Keratinocyte (primary cell): ENCODE measurements around the gene UNKL. TPM values are rescaled to one million over a fixed set of nuclear protein-coding genes. Genes with fewer than 3 reads are reported as not detected.

Experiments
- DNase-seq: peaks from one replicate; pipeline ENCODE4 v3.0.0-alpha.2; 2011; ENCODE audit warnings: low read depth, missing footprints, low spot score
- FAIRE-seq: peaks from 2 replicates; lab custom pipeline; 2011; peaks lifted over from hg19 to GRCh38; lab: Jason Lieb, UNC
- H2AFZ ChIP-seq: 2 replicates; pipeline ENCODE4 v1.6.0; 2012; ENCODE audit warnings: low read length, control low read depth, inconsistent platforms; ENCODE audit not compliant: control insufficient read depth
- H3K27ac ChIP-seq: 2 replicates; pipeline ENCODE4 v1.5.1; 2011; ENCODE audit warnings: low read length; ENCODE audit not compliant: control insufficient read depth, insufficient read depth
- H3K27me3 ChIP-seq: 3 replicates; pipeline ENCODE4 v1.6.0; 2011; ENCODE audit warnings: low read length; ENCODE audit not compliant: control insufficient read depth, insufficient read depth; ENCODE audit errors: extremely low read depth
- H3K36me3 ChIP-seq, 2 experiments: 2 replicates in 1 of 2; 3 replicates in 1 of 2; pipeline ENCODE4 v1.5.1; 2011; ENCODE audit warnings: low read length in 2 of 2, mild to moderate bottlenecking in 1 of 2; ENCODE audit not compliant: control insufficient read depth in 2 of 2, insufficient read depth in 2 of 2; ENCODE audit errors: extremely low read depth in 1 of 2
- H3K4me1 ChIP-seq: 3 replicates; pipeline ENCODE4 v1.5.1; 2011; ENCODE audit warnings: low read length; ENCODE audit not compliant: control insufficient read depth, insufficient read depth; ENCODE audit errors: extremely low read depth
- H3K4me2 ChIP-seq: 3 replicates; pipeline ENCODE4 v1.6.0; 2011; ENCODE audit warnings: low read depth, low read length; ENCODE audit not compliant: control insufficient read depth, insufficient read depth; ENCODE audit errors: extremely low read depth
- H3K4me3 ChIP-seq, 3 experiments: fragments of 200-600 bp in 1 of 3; sonication (generic) in 1 of 3; 2 replicates in 2 of 3; 3 replicates in 1 of 3; pipeline ENCODE4 v1.5.1; 2011 to 2016; ENCODE audit warnings: low read length in 3 of 3, mild to moderate bottlenecking in 3 of 3, control low read depth in 2 of 3, inconsistent platforms in 1 of 3, low read depth in 1 of 3, mixed read lengths in 1 of 3, mixed run types in 1 of 3, moderate library complexity in 1 of 3; ENCODE audit not compliant: control insufficient read depth in 2 of 3, insufficient read depth in 2 of 3; ENCODE audit errors: extremely low read depth in 1 of 3
- H3K79me2 ChIP-seq: 2 replicates; pipeline ENCODE4 v1.6.0; 2012; ENCODE audit warnings: low read length; ENCODE audit not compliant: control insufficient read depth, insufficient read depth
- H3K9ac ChIP-seq: 3 replicates; pipeline ENCODE4 v1.6.0; 2011; ENCODE audit warnings: low read length; ENCODE audit not compliant: control insufficient read depth, insufficient read depth; ENCODE audit errors: extremely low read depth
- H3K9me1 ChIP-seq: 3 replicates; pipeline ENCODE4 v1.6.0; 2011; ENCODE audit warnings: low read length; ENCODE audit not compliant: control insufficient read depth, insufficient read depth; ENCODE audit errors: extremely low read depth
- H3K9me3 ChIP-seq: 2 replicates; pipeline ENCODE4 v1.5.1; 2012; ENCODE audit warnings: low read depth, low read length; ENCODE audit not compliant: control insufficient read depth
- H4K20me1 ChIP-seq: 3 replicates; pipeline ENCODE4 v1.6.0; 2011; ENCODE audit warnings: low read length; ENCODE audit not compliant: control insufficient read depth, insufficient read depth; ENCODE audit errors: extremely low read depth
- CTCF ChIP-seq, 3 experiments: IDR thresholded peaks in 1 of 3; conservative IDR thresholded peaks in 1 of 3; optimal IDR thresholded peaks in 1 of 3; 2 replicates in 2 of 3; 3 replicates in 1 of 3; pipeline versions ENCODE3 to v1.5.1; 2011; ENCODE audit warnings: low read length in 3 of 3, mild to moderate bottlenecking in 3 of 3, moderate library complexity in 2 of 3, control low read depth in 1 of 3, inconsistent platforms in 1 of 3; ENCODE audit not compliant: insufficient read depth in 2 of 3; ENCODE audit errors: extremely low read depth in 1 of 3
- EZH2 ChIP-seq: IDR thresholded peaks from one replicate; pipeline ENCODE4 v1.6.1; 2012; ENCODE audit warnings: inconsistent platforms, mild to moderate bottlenecking, low read length, moderate library complexity
- dilution Hi-C: fragments of 300-500 bp; cut with MboI; formaldehyde crosslinking; loops from one replicate; pipeline ENCODE4 v1.7.0; 2020; ENCODE audit warnings: low sequenced_read_pairs; ENCODE audit not compliant: extremely low pct_ligation_motif_present
- polyA plus RNA-seq, 5 experiments: library from polyadenylated mRNA; depleted of rRNA in 3 of 5; stranded (reverse) in 3 of 5; stranded (forward) in 1 of 5; unstranded in 1 of 5; fragments of >200 nt; gene quantifications; 1 replicate in 1 of 5; 2 replicates in 3 of 5; 3 replicates in 1 of 5; pipeline versions ENCODE4 v1.2.1 to v1.2.3, GENCODE V29; 2011 to 2012; ENCODE audit warnings: missing spikeins in 2 of 5, low read depth in 1 of 5, low replicate concordance in 1 of 5

The UNKL gene
- polyA plus RNA-seq, 1 donor (not counting 4 experiments of a cell fraction or from before 2014, with no cell fraction given), result 2.3 TPM

GRCh38 chr16:1453316-1453715 lies 38.8 kb upstream of the UNKL start:
- Histone ChIP-seq H3K4me3 (no peak overlapping the region), H3K4me1 (no peaks in the 10 kb centered on the region), H3K79me2 (no peaks in the 10 kb centered on the region), H3K36me3 (peaks cover 0 to 29% of the 10 kb centered on the region in 2 experiments), H4K20me1 (no peaks in the 10 kb centered on the region), H3K27me3 (no peaks in the 10 kb centered on the region), H3K9me3 (no peaks in the 10 kb centered on the region), H3K9me1 (no peaks in the 10 kb centered on the region), H2AFZ (no peak overlapping the region), H3K4me2 (no peak overlapping the region), H3K9ac (no peak overlapping the region), H3K27ac (no peak overlapping the region)
- DNase-seq (no peak), FAIRE-seq (no peak)
- dilution Hi-C loops, result no loop called here
- no peak for TF ChIP-seq CTCF (optimal IDR thresholded peaks at IDR 0.05 in 1 of 3, IDR thresholded peaks at IDR 0.05 in 1 of 3, conservative IDR thresholded peaks at IDR 0.05 in 1 of 3; ENCODE audit: extremely low read depth in 1 of 3, insufficient read depth in 2 of 3, low read length in 3 of 3)
- TF ChIP-seq EZH2, result no peak

DNA sequence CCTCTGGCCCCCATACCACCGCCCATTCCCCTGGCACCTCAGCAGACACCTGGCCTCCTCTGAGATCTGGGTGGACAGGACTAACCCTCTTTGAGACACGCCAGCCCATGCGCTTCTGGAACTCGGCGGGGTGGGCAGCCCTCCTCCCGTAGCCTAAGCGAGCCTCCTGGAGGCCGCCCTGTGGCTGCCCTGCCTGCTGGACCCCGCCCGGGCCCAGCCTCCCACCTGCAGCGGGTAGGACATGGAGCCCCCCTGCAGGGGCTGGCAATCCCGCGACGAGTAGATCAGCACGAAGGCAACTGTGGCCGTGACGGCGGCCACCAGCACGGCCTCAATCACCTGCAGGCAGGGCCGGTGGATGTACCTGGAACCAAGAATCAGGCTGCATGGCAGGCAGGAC lies 38.0 kb upstream of the UNKL start:
- FAIRE-seq, result no peak
- no peak for DNase-seq
- Histone ChIP-seq H3K4me2 (no peak overlapping the region), H3K9ac (no peak overlapping the region), H3K36me3 (peaks cover 0 to 30% of the 10 kb centered on the region in 2 experiments), H4K20me1 (no peaks in the 10 kb centered on the region), H3K4me3 (no peak overlapping the region), H3K27ac (no peak overlapping the region), H3K4me1 (no peaks in the 10 kb centered on the region), H3K9me3 (no peaks in the 10 kb centered on the region), H3K27me3 (no peaks in the 10 kb centered on the region), H3K79me2 (no peaks in the 10 kb centered on the region), H3K9me1 (no peaks in the 10 kb centered on the region), H2AFZ (no peak overlapping the region)
- dilution Hi-C loops, result no loop called here
- TF ChIP-seq EZH2, result no peak
- TF ChIP-seq CTCF (optimal IDR thresholded peaks at IDR 0.05 in 1 of 3, IDR thresholded peaks at IDR 0.05 in 1 of 3, conservative IDR thresholded peaks at IDR 0.05 in 1 of 3; ENCODE audit: extremely low read depth in 1 of 3, insufficient read depth in 2 of 3, low read length in 3 of 3), result no peak
